Stimulated activated CD4-positive, alpha-beta T cell treated with anti-CD3 and anti-CD28 coated beads, Interleukin-2, amount 100 ng/mL, for 48 hours (primary cell): ENCODE data around the gene THSD4.
"Not testable (repeated sequence)": the region's sequence is repeated elsewhere in the genome, so short reads cannot be mapped to it uniquely, and the experiment has no call there.

Experiments
- DNase-seq, 2 donors: peaks; one replicate each; pipeline ENCODE4 v3.0.0-alpha.2; 2020

Gene THSD4

GRCh38 chr15:71302861-71303410 is 187.7 kb downstream of the THSD4 start:
- no peak for DNase-seq

GRCh38 chr15:71303977-71304376 is 188.7 kb downstream of the THSD4 start:
- DNase-seq, result no peak

GRCh38 chr15:71304681-71305080 is 189.4 kb downstream of the THSD4 start:
- no peak for DNase-seq

GRCh38 chr15:71306538-71306937 is 191.3 kb downstream of the THSD4 start:
- no peak for DNase-seq

- DNase-seq, result no peak
Measured at GRCh38 chr15:71312194-71312708, 197.0 kb downstream of the THSD4 start.

GRCh38 chr15:71312731-71313460 is 197.6 kb downstream of the THSD4 start:
- no peak for DNase-seq

GRCh38 chr15:71313806-71314205 is 198.5 kb downstream of the THSD4 start:
- no peak for DNase-seq

- no peak for DNase-seq
Measured at GRCh38 chr15:71314956-71315537, 199.8 kb downstream of the THSD4 start.

GRCh38 chr15:71316911-71317310 is 201.6 kb downstream of the THSD4 start:
- no peak for DNase-seq

GRCh38 chr15:71319424-71319823 is 204.2 kb downstream of the THSD4 start:
- DNase-seq, result not testable (repeated sequence)

- DNase-seq, result no peak
Measured at GRCh38 chr15:71319935-71320334, 204.7 kb downstream of the THSD4 start.

- DNase-seq, result no peak
Measured at GRCh38 chr15:71323082-71323481, 207.8 kb downstream of the THSD4 start.

GRCh38 chr15:71323584-71323983 is 208.3 kb downstream of the THSD4 start:
- DNase-seq, result no peak

GRCh38 chr15:71325481-71325880 is 210.2 kb downstream of the THSD4 start:
- DNase-seq, result no peak

GRCh38 chr15:71328453-71328852 is 213.2 kb downstream of the THSD4 start:
- DNase-seq, result no peak

GRCh38 chr15:71329041-71329440 is 213.8 kb downstream of the THSD4 start:
- no peak for DNase-seq

GRCh38 chr15:71329497-71330260 is 214.4 kb downstream of the THSD4 start:
- DNase-seq, result no peak

- DNase-seq, result no peak
Measured at GRCh38 chr15:71330638-71331162, 215.4 kb downstream of the THSD4 start.

- no peak for DNase-seq
Measured at GRCh38 chr15:71331173-71331572, 215.9 kb downstream of the THSD4 start.

- DNase-seq, result no peak
Measured at GRCh38 chr15:71332431-71333004, 217.2 kb downstream of the THSD4 start.

- DNase-seq, result no peak
Measured at GRCh38 chr15:71333136-71333700, 217.9 kb downstream of the THSD4 start.

- DNase-seq, result no peak
Measured at GRCh38 chr15:71333839-71334238, 218.6 kb downstream of the THSD4 start.
